IMR-90 (cell line): ENCODE results near the gene FNBP1.

Experiments used
- CHD1 ChIP-seq: IDR thresholded peaks from 2 replicates; pipeline ENCODE4 v1.6.1; 2012; ENCODE audit warnings: low read depth, low read length, improper control_type of control experiment
- CTCF ChIP-seq: conservative IDR thresholded peaks from 2 replicates; pipeline ENCODE4 v1.5.1; 2012; ENCODE audit warnings: mild to moderate bottlenecking, low read depth, low read length, improper control_type of control experiment
- MXI1 ChIP-seq: IDR thresholded peaks from 2 replicates; pipeline ENCODE4 v1.6.1; 2012; ENCODE audit warnings: low read depth, mild to moderate bottlenecking, low read length, moderate library complexity, borderline replicate concordance
- POLR2A ChIP-seq: IDR thresholded peaks from 2 replicates; pipeline ENCODE4 v1.6.1; 2012; ENCODE audit warnings: mild to moderate bottlenecking, low read depth, low read length
- RAD21 ChIP-seq: IDR thresholded peaks from 2 replicates; pipeline ENCODE4 v1.6.1; 2012; ENCODE audit warnings: low read length, improper control_type of control experiment
- TF ChIP-seq, protein P1 (sequence below): fragments of 150-350 bp; IDR thresholded peaks from 2 replicates; pipeline ENCODE4 v1.6.1; 2017; ENCODE audit warnings: mild to moderate bottlenecking, antibody characterized with exemption, low read length, low read depth
- TF ChIP-seq, protein P2 (sequence below): fragments of 150-350 bp; IDR thresholded peaks from 2 replicates; pipeline ENCODE4 v1.6.1; 2016; ENCODE audit warnings: low read depth, mild to moderate bottlenecking, low read length, moderate library complexity, borderline replicate concordance

DNA sequence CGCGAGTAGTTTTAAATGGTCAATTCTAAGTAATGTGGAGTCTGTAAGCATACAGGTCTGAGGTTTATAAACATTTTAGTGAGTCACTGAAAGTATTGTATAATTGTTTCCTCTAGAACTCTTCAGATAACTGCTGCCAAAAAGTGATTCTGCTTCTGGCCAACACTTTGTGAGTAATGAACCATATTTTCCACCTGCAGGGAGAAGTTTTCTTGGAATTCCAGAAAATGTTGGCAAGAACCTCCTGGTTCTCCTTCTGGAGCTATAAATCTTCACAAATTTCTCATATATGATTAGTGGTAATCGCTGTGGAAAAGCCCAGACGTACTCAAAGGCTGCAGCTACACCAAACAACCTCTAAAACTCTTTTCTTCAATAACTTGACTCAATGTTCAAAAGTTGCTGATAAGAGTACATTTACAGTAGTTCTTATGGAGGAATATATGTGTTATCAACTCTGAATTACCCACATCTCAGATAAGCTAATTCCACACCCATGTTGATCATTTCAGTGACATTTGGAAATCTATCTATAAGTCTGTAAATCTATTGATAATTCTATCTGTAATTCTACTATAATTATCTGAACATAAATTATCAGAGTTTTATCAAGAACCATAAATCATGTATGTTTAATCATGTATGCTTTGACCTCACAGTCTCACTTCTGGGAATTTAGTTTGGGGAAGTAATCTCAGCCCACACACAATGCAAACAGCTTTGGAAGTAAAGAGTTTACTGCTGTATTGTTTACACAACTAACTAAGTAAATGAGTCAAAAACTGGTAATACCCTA is 74.1 kb downstream of the FNBP1 start:
- TF ChIP-seq POLR2A (no peak), CTCF (no peak), RAD21 (no peak), CHD1 (no peak), MXI1 (no peak)
- TF ChIP-seq, protein P1, sequence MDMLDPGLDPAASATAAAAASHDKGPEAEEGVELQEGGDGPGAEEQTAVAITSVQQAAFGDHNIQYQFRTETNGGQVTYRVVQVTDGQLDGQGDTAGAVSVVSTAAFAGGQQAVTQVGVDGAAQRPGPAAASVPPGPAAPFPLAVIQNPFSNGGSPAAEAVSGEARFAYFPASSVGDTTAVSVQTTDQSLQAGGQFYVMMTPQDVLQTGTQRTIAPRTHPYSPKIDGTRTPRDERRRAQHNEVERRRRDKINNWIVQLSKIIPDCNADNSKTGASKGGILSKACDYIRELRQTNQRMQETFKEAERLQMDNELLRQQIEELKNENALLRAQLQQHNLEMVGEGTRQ: no peak
- TF ChIP-seq, protein P2, sequence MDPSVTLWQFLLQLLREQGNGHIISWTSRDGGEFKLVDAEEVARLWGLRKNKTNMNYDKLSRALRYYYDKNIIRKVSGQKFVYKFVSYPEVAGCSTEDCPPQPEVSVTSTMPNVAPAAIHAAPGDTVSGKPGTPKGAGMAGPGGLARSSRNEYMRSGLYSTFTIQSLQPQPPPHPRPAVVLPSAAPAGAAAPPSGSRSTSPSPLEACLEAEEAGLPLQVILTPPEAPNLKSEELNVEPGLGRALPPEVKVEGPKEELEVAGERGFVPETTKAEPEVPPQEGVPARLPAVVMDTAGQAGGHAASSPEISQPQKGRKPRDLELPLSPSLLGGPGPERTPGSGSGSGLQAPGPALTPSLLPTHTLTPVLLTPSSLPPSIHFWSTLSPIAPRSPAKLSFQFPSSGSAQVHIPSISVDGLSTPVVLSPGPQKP: no peak
